ENCODE results near the gene NFU1.

DNA sequence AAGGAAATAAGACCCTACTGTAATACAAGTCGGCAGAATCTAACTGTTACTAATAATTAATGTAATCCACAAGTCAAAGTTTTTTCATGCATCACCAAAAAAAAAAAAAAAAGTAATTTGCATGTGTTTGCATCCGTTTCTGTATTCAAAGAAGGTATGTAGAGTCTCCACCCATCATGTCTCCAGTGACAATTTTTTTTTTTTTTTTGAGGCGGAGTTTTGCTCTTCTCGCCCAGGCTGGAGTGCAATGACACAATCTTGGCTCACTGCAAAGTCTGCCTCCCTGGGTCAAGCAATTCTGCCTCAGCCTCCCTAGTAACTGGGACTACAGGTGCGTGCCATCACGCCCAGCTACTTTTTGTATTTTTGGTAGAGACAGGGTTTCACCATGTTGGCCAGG, 24.2 kb upstream of the NFU1 start:
- TF ChIP-seq, protein P1, sequence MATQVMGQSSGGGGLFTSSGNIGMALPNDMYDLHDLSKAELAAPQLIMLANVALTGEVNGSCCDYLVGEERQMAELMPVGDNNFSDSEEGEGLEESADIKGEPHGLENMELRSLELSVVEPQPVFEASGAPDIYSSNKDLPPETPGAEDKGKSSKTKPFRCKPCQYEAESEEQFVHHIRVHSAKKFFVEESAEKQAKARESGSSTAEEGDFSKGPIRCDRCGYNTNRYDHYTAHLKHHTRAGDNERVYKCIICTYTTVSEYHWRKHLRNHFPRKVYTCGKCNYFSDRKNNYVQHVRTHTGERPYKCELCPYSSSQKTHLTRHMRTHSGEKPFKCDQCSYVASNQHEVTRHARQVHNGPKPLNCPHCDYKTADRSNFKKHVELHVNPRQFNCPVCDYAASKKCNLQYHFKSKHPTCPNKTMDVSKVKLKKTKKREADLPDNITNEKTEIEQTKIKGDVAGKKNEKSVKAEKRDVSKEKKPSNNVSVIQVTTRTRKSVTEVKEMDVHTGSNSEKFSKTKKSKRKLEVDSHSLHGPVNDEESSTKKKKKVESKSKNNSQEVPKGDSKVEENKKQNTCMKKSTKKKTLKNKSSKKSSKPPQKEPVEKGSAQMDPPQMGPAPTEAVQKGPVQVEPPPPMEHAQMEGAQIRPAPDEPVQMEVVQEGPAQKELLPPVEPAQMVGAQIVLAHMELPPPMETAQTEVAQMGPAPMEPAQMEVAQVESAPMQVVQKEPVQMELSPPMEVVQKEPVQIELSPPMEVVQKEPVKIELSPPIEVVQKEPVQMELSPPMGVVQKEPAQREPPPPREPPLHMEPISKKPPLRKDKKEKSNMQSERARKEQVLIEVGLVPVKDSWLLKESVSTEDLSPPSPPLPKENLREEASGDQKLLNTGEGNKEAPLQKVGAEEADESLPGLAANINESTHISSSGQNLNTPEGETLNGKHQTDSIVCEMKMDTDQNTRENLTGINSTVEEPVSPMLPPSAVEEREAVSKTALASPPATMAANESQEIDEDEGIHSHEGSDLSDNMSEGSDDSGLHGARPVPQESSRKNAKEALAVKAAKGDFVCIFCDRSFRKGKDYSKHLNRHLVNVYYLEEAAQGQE (IDR thresholded peaks at IDR 0.05; ENCODE audit: unreplicated experiment) = no peak
- no peak for TF ChIP-seq JUNB (IDR thresholded peaks at IDR 0.05; ENCODE audit: unreplicated experiment)
- TF ChIP-seq, protein P2, sequence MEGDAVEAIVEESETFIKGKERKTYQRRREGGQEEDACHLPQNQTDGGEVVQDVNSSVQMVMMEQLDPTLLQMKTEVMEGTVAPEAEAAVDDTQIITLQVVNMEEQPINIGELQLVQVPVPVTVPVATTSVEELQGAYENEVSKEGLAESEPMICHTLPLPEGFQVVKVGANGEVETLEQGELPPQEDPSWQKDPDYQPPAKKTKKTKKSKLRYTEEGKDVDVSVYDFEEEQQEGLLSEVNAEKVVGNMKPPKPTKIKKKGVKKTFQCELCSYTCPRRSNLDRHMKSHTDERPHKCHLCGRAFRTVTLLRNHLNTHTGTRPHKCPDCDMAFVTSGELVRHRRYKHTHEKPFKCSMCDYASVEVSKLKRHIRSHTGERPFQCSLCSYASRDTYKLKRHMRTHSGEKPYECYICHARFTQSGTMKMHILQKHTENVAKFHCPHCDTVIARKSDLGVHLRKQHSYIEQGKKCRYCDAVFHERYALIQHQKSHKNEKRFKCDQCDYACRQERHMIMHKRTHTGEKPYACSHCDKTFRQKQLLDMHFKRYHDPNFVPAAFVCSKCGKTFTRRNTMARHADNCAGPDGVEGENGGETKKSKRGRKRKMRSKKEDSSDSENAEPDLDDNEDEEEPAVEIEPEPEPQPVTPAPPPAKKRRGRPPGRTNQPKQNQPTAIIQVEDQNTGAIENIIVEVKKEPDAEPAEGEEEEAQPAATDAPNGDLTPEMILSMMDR (conservative IDR thresholded peaks at IDR 0.05; ENCODE audit: low read depth in 2 of 2) = no peak

Data from GM23338 (cell line).